PFSK-1 (cell line): ENCODE data around the gene FH.

ENCODE experiments used
- POLR2AphosphoS5 ChIP-seq: IDR thresholded peaks from 2 replicates; pipeline ENCODE4 v1.6.1; 2012; ENCODE audit warnings: low read depth, mild to moderate bottlenecking, control low read depth, low read length, moderate library complexity
- REST ChIP-seq, 2 experiments: IDR thresholded peaks; 2 replicates each; pipeline versions ENCODE4 v1.6.1 to v1.8.0; 2011 to 2012; ENCODE audit warnings: low read depth in 2 of 2, low read length in 2 of 2, control low read depth in 1 of 2, inconsistent platforms in 1 of 2, mild to moderate bottlenecking in 1 of 2, moderate library complexity in 1 of 2; ENCODE audit not compliant: insufficient read depth in 1 of 2

DNA sequence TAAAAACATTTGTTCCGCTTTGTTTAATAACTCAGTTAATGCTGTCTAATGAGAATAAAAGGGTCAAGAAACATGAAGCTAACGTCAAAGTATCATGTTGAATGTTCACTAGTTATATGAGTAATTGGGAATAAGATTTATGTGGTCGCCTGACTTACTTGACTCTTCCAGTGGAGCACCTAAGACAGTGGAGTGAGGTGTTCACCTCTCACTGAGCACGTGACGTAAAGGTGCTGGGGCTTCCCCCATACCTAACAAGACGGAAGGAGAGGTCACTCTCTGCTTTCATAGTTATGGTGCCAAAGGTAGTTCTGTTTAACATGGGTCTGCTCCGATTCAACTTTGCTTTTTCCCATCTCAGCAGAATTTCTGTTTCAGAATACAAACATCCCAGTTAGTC lies 13.3 kb upstream of the FH start:
- TF ChIP-seq REST (IDR thresholded peaks at IDR 0.05; ENCODE audit: insufficient read depth in 1 of 2, low read depth in 2 of 2, low read length in 2 of 2) (no peak), POLR2AphosphoS5 (no peak)
